K562 (cell line): ENCODE data around the gene LONRF2. TPM values are rescaled to one million over a fixed set of nuclear protein-coding genes. Genes with fewer than 3 reads are reported as not detected.

ENCODE experiments used
- ATAC-seq: fragments of 200-7000 bp; cut with Tn5 transposase; 3 replicates; pipeline ENCODE4 v1.9.1; 2020; ENCODE audit warnings: moderate library complexity
- BruUV-seq: library from RNA; stranded (reverse); fragments of 400-500 nt; replicated peaks from 2 replicates; lab custom pipeline; 2021; lab: Mats Ljungman, UMichigan
- CTCF ChIA-PET: fragments of 300-600 bp; formaldehyde crosslinking; extraction: SDS; loops from one replicate; lab custom pipeline; 2021; ENCODE audit warnings: low intra/inter-chr PET ratio; lab: Yijun Ruan, JAX
- POLR2A ChIA-PET: fragments of 300-600, 350-650 bp; sonication (Branson Sonifier 250); formaldehyde crosslinking; extraction: SDS; loops from one replicate; lab custom pipeline; 2021; ENCODE audit warnings: antibody characterized with exemption, inconsistent platforms; lab: Yijun Ruan, JAX
- DNase-seq, 4 experiments: peaks; one replicate each; pipeline versions ENCODE4 v3.0.0 to v3.0.0-alpha.2; 2011 to 2018; ENCODE audit warnings: low spot score in 3 of 4, mixed read lengths in 3 of 4; ENCODE audit errors: extremely low read depth in 1 of 4
- FAIRE-seq: peaks from 2 replicates; lab custom pipeline; 2011; peaks lifted over from hg19 to GRCh38; lab: Jason Lieb, UNC
- H2AFZ ChIP-seq: 2 replicates; pipeline ENCODE4 v1.6.0; 2011; ENCODE audit warnings: low read depth, low read length, control low read depth, inconsistent platforms
- H3K27ac ChIP-seq: fragments of 200-600 bp; 3 replicates; pipeline ENCODE4 v1.8.0; 2011; ENCODE audit warnings: low read depth, mild to moderate bottlenecking, control low read depth, inconsistent platforms, low read length, moderate library complexity, mixed read lengths; ENCODE audit errors: extremely low read depth
- H3K27me3 ChIP-seq, 2 experiments: fragments of 300-600 bp in 1 of 2; 2 replicates in 1 of 2; 3 replicates in 1 of 2; pipeline versions ENCODE4 v1.6.0 to v1.8.0; 2011; ENCODE audit warnings: inconsistent platforms in 2 of 2, low read length in 2 of 2, mild to moderate bottlenecking in 1 of 2, mixed read lengths in 1 of 2, moderate library complexity in 1 of 2; ENCODE audit not compliant: control insufficient read depth in 2 of 2, insufficient read depth in 2 of 2
- H3K36me3 ChIP-seq: fragments of 300-600 bp; 3 replicates; pipeline ENCODE4 v1.8.0; 2011; ENCODE audit warnings: mild to moderate bottlenecking, low read length, inconsistent platforms; ENCODE audit not compliant: control insufficient read depth, insufficient read depth
- H3K4me1 ChIP-seq, 2 experiments: fragments of 200-600 bp in 1 of 2; replicated peaks in 1 of 2; 2 replicates in 1 of 2; 3 replicates in 1 of 2; pipeline versions ENCODE4 v1.5.1 to v1.8.0; 2011; ENCODE audit warnings: inconsistent platforms in 2 of 2, low read length in 2 of 2, mild to moderate bottlenecking in 1 of 2, mixed read lengths in 1 of 2, moderate library complexity in 1 of 2; ENCODE audit not compliant: control insufficient read depth in 2 of 2, insufficient read depth in 2 of 2
- H3K4me2 ChIP-seq: 2 replicates; pipeline ENCODE4 v1.6.1; 2011; ENCODE audit warnings: low read length, control low read depth, inconsistent platforms, mixed read lengths; ENCODE audit not compliant: insufficient read depth
- H3K4me3 ChIP-seq: fragments of 200-600 bp; sonication (generic), shearing (Covaris generic); 2 replicates; pipeline ENCODE4 v1.5.1; 2016; ENCODE audit warnings: control low read depth, inconsistent platforms
- H3K79me2 ChIP-seq: fragments of 200-600 bp; 3 replicates; pipeline ENCODE4 v1.8.0; 2011; ENCODE audit warnings: low read length, inconsistent platforms; ENCODE audit not compliant: control insufficient read depth, insufficient read depth
- H3K9ac ChIP-seq, 2 experiments: 2 replicates each; pipeline versions ENCODE4 v1.6.0 to v1.6.1; 2011; ENCODE audit warnings: low read depth in 2 of 2, low read length in 2 of 2, control low read depth in 1 of 2, inconsistent platforms in 1 of 2, mild to moderate bottlenecking in 1 of 2, mixed read lengths in 1 of 2; ENCODE audit not compliant: insufficient read depth in 1 of 2
- H3K9me1 ChIP-seq: one replicate; pipeline ENCODE4 v1.6.0; 2011; ENCODE audit warnings: inconsistent platforms, mild to moderate bottlenecking, low read length, moderate library complexity; ENCODE audit not compliant: control insufficient read depth, insufficient read depth
- H3K9me3 ChIP-seq: replicated peaks from 2 replicates; pipeline ENCODE4 v1.5.1; 2011; ENCODE audit warnings: low read depth, low read length, inconsistent platforms; ENCODE audit not compliant: control insufficient read depth, insufficient read depth
- H4K20me1 ChIP-seq: replicated peaks from 2 replicates; pipeline ENCODE4 v1.6.1; 2011; ENCODE audit warnings: low read length, inconsistent platforms, mixed read lengths; ENCODE audit not compliant: control insufficient read depth, insufficient read depth
- ATF4 ChIP-seq: fragments of 450-650 bp; formaldehyde crosslinking; IDR thresholded peaks from 2 replicates; pipeline ENCODE4 v1.4.0; 2022; ENCODE audit warnings: mild to moderate bottlenecking, moderate library complexity
- DLX4 ChIP-seq: fragments of 250-450 bp; sonication (Bioruptor Pico); IDR thresholded peaks from 2 replicates; pipeline ENCODE4 v1.6.1; 2021; ENCODE audit warnings: mild to moderate bottlenecking
- E2F1 ChIP-seq: sonication (generic); formaldehyde crosslinking; IDR thresholded peaks from 2 replicates; pipeline ENCODE4 v1.8.1; 2023; ENCODE audit warnings: mild to moderate bottlenecking, missing genetic modification reagents, moderate library complexity
- HDGF ChIP-seq: fragments of 450-650 bp; IDR thresholded peaks from 2 replicates; pipeline ENCODE4 v1.6.1; 2016
- HINFP ChIP-seq: fragments of 450-650 bp; conservative IDR thresholded peaks from 2 replicates; pipeline ENCODE4 v1.6.1; 2016; ENCODE audit warnings: missing genetic modification characterization, low read depth, mild to moderate bottlenecking, control low read depth, missing compliant biosample characterization
- PTRF ChIP-seq: fragments of 450-650 bp; IDR thresholded peaks from 2 replicates; pipeline ENCODE4 v1.6.1; 2016; ENCODE audit warnings: mild to moderate bottlenecking, missing genetic modification characterization, missing compliant biosample characterization
- RBM15 ChIP-seq: fragments of 200-400 bp; formaldehyde crosslinking; IDR thresholded peaks from 2 replicates; pipeline ENCODE4 v1.6.1; 2018; ENCODE audit warnings: mild to moderate bottlenecking, low read length, moderate library complexity; ENCODE audit not compliant: insufficient read depth
- STAG1 ChIP-seq: sonication (generic); formaldehyde crosslinking; IDR thresholded peaks from 2 replicates; pipeline ENCODE4 v1.5.0; 2020; ENCODE audit warnings: missing genetic modification reagents, borderline replicate concordance
- TCF7L2 ChIP-seq: fragments of 150-350 bp; IDR thresholded peaks from 2 replicates; pipeline ENCODE4 v1.6.1; 2016; ENCODE audit warnings: low read depth, mild to moderate bottlenecking, low read length, moderate library complexity
- THRB ChIP-seq: fragments of 450-650 bp; formaldehyde crosslinking; conservative IDR thresholded peaks from 2 replicates; pipeline ENCODE4 v1.4.0; 2022; ENCODE audit warnings: mild to moderate bottlenecking, missing genetic modification characterization
- TRIM28 ChIP-seq: fragments of 450-650 bp; IDR thresholded peaks from 2 replicates; pipeline ENCODE4 v1.6.1; 2017
- ZNF589 ChIP-seq: fragments of 200-800 bp; sonication (Bioruptor generic); IDR thresholded peaks from 2 replicates; pipeline ENCODE4 v1.6.1; 2016; ENCODE audit warnings: low read depth, missing genetic modification characterization, missing compliant biosample characterization
- ZNF740 ChIP-seq, 3 experiments: fragments of 200-800 bp in 1 of 3; sonication (Bioruptor generic) in 1 of 3; sonication (generic) in 1 of 3; formaldehyde crosslinking in 1 of 3; IDR thresholded peaks; 2 replicates each; pipeline versions ENCODE4 v1.6.1 to v1.8.0; 2016 to 2022; ENCODE audit warnings: mild to moderate bottlenecking in 2 of 3, missing compliant biosample characterization in 2 of 3, missing genetic modification characterization in 2 of 3, missing genetic modification reagents in 1 of 3
- WGBS: fragments of 100-300 bp; shearing (Covaris generic); methylation state at CpG from one replicate; pipeline ENCODE4 v1.1.6; 2016; ENCODE audit warnings: low coverage, mixed read lengths; ENCODE audit not compliant: insufficient coverage; ENCODE audit errors: missing lambda C conversion rate; 5-methylcytosine and 5-hydroxymethylcytosine counted together
- in situ Hi-C: fragments of 300-500 bp; cut with MboI; formaldehyde crosslinking; loops from 4 replicates; pipeline ENCODE4 v1.15.0; 2018; ENCODE audit warnings: inconsistent platforms, mixed read lengths
- intact Hi-C: fragments of 100-400 bp; cut with micrococcal nuclease; formaldehyde crosslinking; loops from 2 replicates; pipeline ENCODE4 v1.14.2; 2022
- polyA plus RNA-seq, 8 experiments: library from polyadenylated mRNA; depleted of rRNA in 4 of 8; stranded (reverse) in 5 of 8; unstranded in 3 of 8; fragments of >200 nt; fragmentation: Nextera tagmentation in 2 of 8; fragmentation: Illumina TruSeq in 1 of 8; extraction: Ambion mirVana in 2 of 8; extraction: Trizol in 1 of 8; gene quantifications; 2 replicates each; pipeline versions ENCODE4 v1.2.1 to v1.2.3, GENCODE V29; 2011 to 2014; ENCODE audit warnings: inconsistent platforms in 1 of 8, missing spikeins in 1 of 8
- total RNA-seq, 7 experiments: library from RNA; depleted of rRNA in 6 of 7; stranded (reverse); fragments of >200 nt in 6 of 7; fragmentation: Illumina TruSeq in 2 of 7; extraction: Trizol in 2 of 7; gene quantifications; 2 replicates each; pipeline versions ENCODE4 v1.2.1 to v1.2.3, GENCODE V29; 2011 to 2021; ENCODE audit warnings: low replicate concordance in 1 of 7

The LONRF2 gene
- total and polyA plus RNA-seq, 9 of the 15 experiments (the other 6 are each of a cell fraction or from before 2014, with no cell fraction given) = 0.35 to 5.0 (median 2.7) TPM

- no peak for DNase-seq
- no peaks in the 10 kb centered on the region for H3K9me3 ChIP-seq
- peaks cover 20 to 46% of the 10 kb centered on the region in 2 experiments for H3K4me1 ChIP-seq
- intact Hi-C loops (no loop called here), in situ Hi-C loops (no loop called here)
- H3K79me2 ChIP-seq = no peaks in the 10 kb centered on the region
- H3K27me3 ChIP-seq = no peaks in the 10 kb centered on the region
- peak overlapping the region; percentile 28 to 82; a peak in 3 of 4 replicates for H3K9ac ChIP-seq
- WGBS = 52% methylated on average over 7 of the region's 7 CpGs
- FAIRE-seq = no peak
- no peak for ATAC-seq
- peak overlapping the region; percentile 76; the same call in 1 of the 2 replicates for H3K4me2 ChIP-seq
- BruUV-seq = TSS peak; percentile 47
- H3K4me3 ChIP-seq = no peak overlapping the region
- ChIA-PET CTCF (no interaction called here), POLR2A (interaction anchor here (0.5 to 2.5 kb wide), 9 partner anchors 8 to 711 kb away, joined by 3 to 13 read pairs (median 5); partner anchors contain the start of gene RPL31)
- H2AFZ ChIP-seq = peak overlapping the region; percentile 76
- H3K9me1 ChIP-seq = no peaks in the 10 kb centered on the region
- peak overlapping the region; percentile 94 for H3K27ac ChIP-seq
- H4K20me1 ChIP-seq = no peaks in the 10 kb centered on the region
- H3K36me3 ChIP-seq = peaks cover 33% of the 10 kb centered on the region; the same call in 2 of the 3 replicates
- TF ChIP-seq STAG1 (no peak), ZNF740 (CRISPR knock-in tag; IDR thresholded peaks at IDR 0.05) (no peak), ZNF740 (tag; IDR thresholded peaks at IDR 0.05) (no peak), ZNF589 (CRISPR knock-in tag) (no peak; the same call in 1 of the 2 replicates), TCF7L2 (no peak), PTRF (0 out of 2 replicates have a peak, but pooled peaks have one; percentile 24), RBM15 (no peak), E2F1 (CRISPR knock-in tag) (no peak), DLX4 (CRISPR knock-in tag) (no peak), ATF4 (CRISPR knock-in tag) (no peak), HINFP (0 out of 2 replicates have a peak, but pooled peaks have one; percentile 3), HDGF (no peak), TRIM28 (no peak), THRB (CRISPR knock-in tag) (no peak)
These were observed 31.6 kb downstream of the LONRF2 start for GRCh38 chr2:100290718-100291151.
